HCT116 (cell line): ENCODE data around the gene EZH1. TPM values are rescaled to one million over a fixed set of nuclear protein-coding genes. Genes with fewer than 3 reads are reported as not detected.

ENCODE experiments used
- ATAC-seq: fragments of 200-7000 bp; cut with Tn5 transposase; 2 replicates; pipeline ENCODE4 v1.9.1; 2020; ENCODE audit warnings: mild to moderate bottlenecking, moderate library complexity
- BruUV-seq: library from RNA; stranded (reverse); fragments of 400-500 nt; replicated peaks from 2 replicates; lab custom pipeline; 2021; lab: Mats Ljungman, UMichigan
- CTCF ChIA-PET: fragments of 300-600 bp; sonication (Branson Sonifier 250); formaldehyde crosslinking; loops from one replicate; lab custom pipeline; 2021; ENCODE audit warnings: antibody characterized with exemption; lab: Charles Lee
- POLR2A ChIA-PET: fragments of 300-600, 350-600 bp; sonication (Branson Sonifier 250); formaldehyde crosslinking; loops from one replicate; lab custom pipeline; 2021; ENCODE audit warnings: antibody characterized with exemption; lab: Charles Lee
- RAD21 ChIA-PET, 2 experiments: fragments of 300-600 bp; sonication (Branson Sonifier 250); formaldehyde crosslinking; loops; one replicate each; lab custom pipeline; 2023; ENCODE audit warnings: low total read pairs in 2 of 2; ENCODE audit not compliant: uncharacterized antibody in 2 of 2, unreplicated experiment in 2 of 2, low non-redundant PET in 1 of 2; lab: Charles Lee
- DNase-seq: peaks from one replicate; pipeline ENCODE4 v3.0.0-alpha.2; 2010; ENCODE audit warnings: low read depth, low spot score
- H2AFZ ChIP-seq: fragments of 200-600 bp; shearing (Covaris generic), sonication (generic); 2 replicates; pipeline ENCODE4 v1.6.1; 2017; ENCODE audit warnings: low read depth, mixed run types, mixed read lengths, antibody characterized with exemption, low read length; ENCODE audit not compliant: poor library complexity, severe bottlenecking
- H3K27ac ChIP-seq: 2 replicates; pipeline ENCODE4 v1.5.1; 2012; ENCODE audit warnings: low read depth, low read length
- H3K27me3 ChIP-seq: fragments of 200-600 bp; sonication (generic); 2 replicates; pipeline ENCODE4 v1.6.1; 2016; ENCODE audit warnings: mixed run types, low read length, mixed read lengths; ENCODE audit not compliant: insufficient read depth
- H3K36me3 ChIP-seq, 2 experiments: fragments of 200-500 bp in 1 of 2; fragments of 200-600 bp in 1 of 2; sonication (Bioruptor generic) in 1 of 2; sonication (generic) in 1 of 2; 2 replicates each; pipeline versions ENCODE4 v1.5.1 to v1.6.1; 2014 to 2016; ENCODE audit warnings: low read length in 2 of 2, inconsistent platforms in 1 of 2, mixed read lengths in 1 of 2, mixed run types in 1 of 2; ENCODE audit not compliant: insufficient read depth in 2 of 2, control insufficient read depth in 1 of 2
- H3K4me1 ChIP-seq, 2 experiments: fragments of 200-600 bp in 1 of 2; sonication (generic) in 1 of 2; 2 replicates each; pipeline versions ENCODE4 v1.5.1 to v1.6.1; 2012 to 2017; ENCODE audit warnings: low read length in 2 of 2, inconsistent platforms in 1 of 2, mild to moderate bottlenecking in 1 of 2, mixed read lengths in 1 of 2, mixed run types in 1 of 2, moderate library complexity in 1 of 2; ENCODE audit not compliant: insufficient read depth in 2 of 2, control insufficient read depth in 1 of 2
- H3K4me2 ChIP-seq: fragments of 200-600 bp; sonication (generic); 2 replicates; pipeline ENCODE4 v1.6.1; 2017; ENCODE audit warnings: mixed run types, low read length, mixed read lengths
- H3K4me3 ChIP-seq, 2 experiments: fragments of 200-600 bp in 1 of 2; sonication (generic) in 1 of 2; replicated peaks in 1 of 2; 2 replicates each; pipeline ENCODE4 v1.5.1; 2011 to 2016; ENCODE audit warnings: low read length in 2 of 2, control low read depth in 1 of 2, low read depth in 1 of 2, mild to moderate bottlenecking in 1 of 2, mixed read lengths in 1 of 2, mixed run types in 1 of 2
- H3K79me2 ChIP-seq: fragments of 200-600 bp; sonication (generic); 2 replicates; pipeline ENCODE4 v1.6.1; 2017; ENCODE audit warnings: mild to moderate bottlenecking, mixed run types, low read length, moderate library complexity, mixed read lengths; ENCODE audit not compliant: insufficient read depth
- H3K9ac ChIP-seq: fragments of 200-600 bp; sonication (generic); 2 replicates; pipeline ENCODE4 v1.6.1; 2016; ENCODE audit warnings: low read length, mixed read lengths
- H3K9me2 ChIP-seq: fragments of 200-600 bp; sonication (generic), shearing (Covaris generic); 2 replicates; pipeline ENCODE4 v1.6.1; 2017; ENCODE audit warnings: mixed run types, mild to moderate bottlenecking, moderate library complexity; ENCODE audit not compliant: insufficient read depth
- H3K9me3 ChIP-seq, 2 experiments: fragments of 200-500 bp in 1 of 2; fragments of 200-600 bp in 1 of 2; sonication (Bioruptor generic) in 1 of 2; sonication (generic) in 1 of 2; 2 replicates each; pipeline ENCODE4 v1.6.1; 2014 to 2017; ENCODE audit warnings: low read length in 2 of 2, mixed read lengths in 2 of 2, inconsistent platforms in 1 of 2, low read depth in 1 of 2, mild to moderate bottlenecking in 1 of 2, mixed run types in 1 of 2, moderate library complexity in 1 of 2; ENCODE audit not compliant: control insufficient read depth in 1 of 2, insufficient read depth in 1 of 2
- H4K20me1 ChIP-seq: fragments of 200-600 bp; sonication (generic), shearing (Covaris generic); 2 replicates; pipeline ENCODE4 v1.6.1; 2017; ENCODE audit warnings: mixed run types, mild to moderate bottlenecking, moderate library complexity; ENCODE audit not compliant: insufficient read depth
- ELF1 ChIP-seq: IDR thresholded peaks from 2 replicates; pipeline ENCODE4 v1.6.1; 2012; ENCODE audit warnings: low read depth, borderline replicate concordance
- POLR2A ChIP-seq: IDR thresholded peaks from 2 replicates; pipeline ENCODE4 v1.7.0; 2011; ENCODE audit warnings: borderline replicate concordance; ENCODE audit not compliant: insufficient read depth, insufficient read length; ENCODE audit errors: extremely low read depth
- SIN3A ChIP-seq: IDR thresholded peaks from 2 replicates; pipeline ENCODE4 v1.6.1; 2012; ENCODE audit warnings: low read depth
- SP1 ChIP-seq: IDR thresholded peaks from 2 replicates; pipeline ENCODE4 v1.6.1; 2012; ENCODE audit warnings: low read depth
- TCF7L2 ChIP-seq: IDR thresholded peaks from 2 replicates; pipeline ENCODE4 v1.7.0; 2011; ENCODE audit warnings: borderline replicate concordance, inconsistent platforms; ENCODE audit not compliant: insufficient read depth, insufficient read length; ENCODE audit errors: extremely low read depth
- ZFX ChIP-seq: fragments of 450-650 bp; IDR thresholded peaks from 2 replicates; pipeline ENCODE4 v1.6.1; 2017
- intact Hi-C: fragments of 100-400 bp; cut with micrococcal nuclease; formaldehyde crosslinking; loops from 2 replicates; pipeline ENCODE4 v1.10.0; 2022
- total RNA-seq: library from RNA; stranded (reverse); gene quantifications from one replicate; pipeline ENCODE4 v1.2.1, GENCODE V29; 2021; ENCODE audit not compliant: unreplicated experiment
- TF ChIP-seq, protein P1 (sequence below): IDR thresholded peaks from 2 replicates; pipeline ENCODE4 v1.6.1; 2012
- TF ChIP-seq, protein P2 (sequence below): IDR thresholded peaks from 2 replicates; pipeline ENCODE4 v1.6.1; 2012; ENCODE audit warnings: low read depth

The EZH1 gene
- total RNA-seq, 1 experiment from 2014 or later = 29.3 TPM

DNA sequence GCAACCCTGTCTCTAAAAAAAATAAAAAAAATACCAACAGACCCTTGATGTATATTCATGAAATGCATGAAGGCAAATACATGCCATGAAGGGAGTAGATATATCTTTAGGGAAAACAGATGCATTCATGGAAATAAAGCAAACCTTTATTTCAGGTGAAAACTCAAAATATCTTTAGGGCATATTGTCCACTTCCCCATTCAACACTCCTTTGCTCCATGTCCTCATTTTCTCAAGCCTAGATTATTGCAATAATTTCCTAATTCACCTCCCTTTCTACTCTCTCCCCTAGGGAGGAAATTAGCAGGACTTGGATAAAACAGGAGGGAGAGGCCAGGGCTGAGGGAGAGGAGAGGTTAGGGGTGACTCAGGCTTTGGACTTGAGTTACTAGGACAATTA, 22.7 kb upstream of the EZH1 start:
- RAD21 ChIA-PET = no interaction called here
- H3K4me3 ChIP-seq = no peak overlapping the region
- DNase-seq (no peak), ATAC-seq (no peak)
- no peaks in the 10 kb centered on the region for H3K27me3 ChIP-seq
- intact Hi-C loops = no loop called here
- POLR2A ChIA-PET = no interaction called here
- no peaks in the 10 kb centered on the region for H3K36me3 ChIP-seq
- peaks cover 1 to 8% of the 10 kb centered on the region in 2 experiments; a peak in 3 of 4 replicates for H3K4me1 ChIP-seq
- BruUV-seq = no TSS peak
- H3K79me2 ChIP-seq = no peaks in the 10 kb centered on the region
- no peak overlapping the region for H3K4me2 ChIP-seq
- TF ChIP-seq, protein P1, sequence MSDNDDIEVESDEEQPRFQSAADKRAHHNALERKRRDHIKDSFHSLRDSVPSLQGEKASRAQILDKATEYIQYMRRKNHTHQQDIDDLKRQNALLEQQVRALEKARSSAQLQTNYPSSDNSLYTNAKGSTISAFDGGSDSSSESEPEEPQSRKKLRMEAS = no peak
- TF ChIP-seq, protein P2, sequence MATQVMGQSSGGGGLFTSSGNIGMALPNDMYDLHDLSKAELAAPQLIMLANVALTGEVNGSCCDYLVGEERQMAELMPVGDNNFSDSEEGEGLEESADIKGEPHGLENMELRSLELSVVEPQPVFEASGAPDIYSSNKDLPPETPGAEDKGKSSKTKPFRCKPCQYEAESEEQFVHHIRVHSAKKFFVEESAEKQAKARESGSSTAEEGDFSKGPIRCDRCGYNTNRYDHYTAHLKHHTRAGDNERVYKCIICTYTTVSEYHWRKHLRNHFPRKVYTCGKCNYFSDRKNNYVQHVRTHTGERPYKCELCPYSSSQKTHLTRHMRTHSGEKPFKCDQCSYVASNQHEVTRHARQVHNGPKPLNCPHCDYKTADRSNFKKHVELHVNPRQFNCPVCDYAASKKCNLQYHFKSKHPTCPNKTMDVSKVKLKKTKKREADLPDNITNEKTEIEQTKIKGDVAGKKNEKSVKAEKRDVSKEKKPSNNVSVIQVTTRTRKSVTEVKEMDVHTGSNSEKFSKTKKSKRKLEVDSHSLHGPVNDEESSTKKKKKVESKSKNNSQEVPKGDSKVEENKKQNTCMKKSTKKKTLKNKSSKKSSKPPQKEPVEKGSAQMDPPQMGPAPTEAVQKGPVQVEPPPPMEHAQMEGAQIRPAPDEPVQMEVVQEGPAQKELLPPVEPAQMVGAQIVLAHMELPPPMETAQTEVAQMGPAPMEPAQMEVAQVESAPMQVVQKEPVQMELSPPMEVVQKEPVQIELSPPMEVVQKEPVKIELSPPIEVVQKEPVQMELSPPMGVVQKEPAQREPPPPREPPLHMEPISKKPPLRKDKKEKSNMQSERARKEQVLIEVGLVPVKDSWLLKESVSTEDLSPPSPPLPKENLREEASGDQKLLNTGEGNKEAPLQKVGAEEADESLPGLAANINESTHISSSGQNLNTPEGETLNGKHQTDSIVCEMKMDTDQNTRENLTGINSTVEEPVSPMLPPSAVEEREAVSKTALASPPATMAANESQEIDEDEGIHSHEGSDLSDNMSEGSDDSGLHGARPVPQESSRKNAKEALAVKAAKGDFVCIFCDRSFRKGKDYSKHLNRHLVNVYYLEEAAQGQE = no peak
- TF ChIP-seq TCF7L2 = no peak
- no peak for TF ChIP-seq ZFX
- no peak for TF ChIP-seq SIN3A
- H3K9me3 ChIP-seq = no peaks in the 10 kb centered on the region
- H2AFZ ChIP-seq = no peak overlapping the region
- CTCF ChIA-PET = interaction anchor here (1.0 kb wide), 1 partner anchor 189 kb away, joined by 3 read pairs; no protein-coding TSS in a partner anchor
- H3K27ac ChIP-seq = no peak overlapping the region
- no peak overlapping the region for H3K9ac ChIP-seq
- no peaks in the 10 kb centered on the region for H3K9me2 ChIP-seq
- no peaks in the 10 kb centered on the region for H4K20me1 ChIP-seq

DNA sequence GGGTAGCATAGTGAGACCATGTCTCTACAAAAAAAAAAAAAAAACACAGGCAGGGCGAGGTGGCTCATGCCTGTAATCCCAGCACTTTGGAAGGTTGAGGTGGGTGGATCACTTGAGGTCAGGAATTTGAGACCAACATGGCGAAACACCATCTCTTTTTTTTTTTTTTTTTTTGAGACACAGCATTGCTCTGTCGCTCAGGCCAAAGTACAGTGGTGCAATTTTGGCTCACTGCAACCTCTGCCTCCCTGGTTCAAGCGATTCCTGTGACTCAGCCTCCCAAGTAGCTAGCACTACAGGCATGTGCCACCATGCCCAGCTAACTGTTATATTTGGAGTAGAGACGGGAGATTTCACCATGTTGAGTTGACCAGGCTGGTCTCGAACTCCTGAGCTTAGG, 21.3 kb upstream of the EZH1 start:
- DNase-seq (no peak), ATAC-seq (no peak)
- Histone ChIP-seq H3K36me3 (no peaks in the 10 kb centered on the region), H3K9ac (no peak overlapping the region), H3K9me2 (no peaks in the 10 kb centered on the region), H3K79me2 (no peaks in the 10 kb centered on the region), H3K27me3 (no peaks in the 10 kb centered on the region), H3K27ac (no peak overlapping the region), H4K20me1 (no peaks in the 10 kb centered on the region), H2AFZ (no peak overlapping the region), H3K9me3 (no peaks in the 10 kb centered on the region), H3K4me3 (no peak overlapping the region), H3K4me1 (peaks cover 0 to 8% of the 10 kb centered on the region in 2 experiments; a peak in 3 of 4 replicates), H3K4me2 (no peak overlapping the region)
- ChIA-PET POLR2A (no interaction called here), CTCF (no interaction called here), RAD21 (interaction anchor here in 1 of 2 experiments (0.7 kb wide), 1 partner anchor 94 kb away, joined by 3 read pairs; no protein-coding TSS in a partner anchor)
- intact Hi-C loops = no loop called here
- no TSS peak for BruUV-seq
- TF ChIP-seq ELF1 (no peak), POLR2A (no peak), SP1 (no peak), TCF7L2 (no peak)
- TF ChIP-seq, protein P1 = no peak
- TF ChIP-seq, protein P2 = no peak
